Measurements from ENCODE around the gene PCDHB12.
"Not testable (repeated sequence)": the region's sequence is repeated elsewhere in the genome, so short reads cannot be mapped to it uniquely, and the experiment has no call there.

Gene PCDHB12

GRCh38 chr5:141208478-141208877 is at the start of gene PCDHB12:
TSS of gene PCDHB12 (plus strand) at chr5:141208719. CDS start at chr5:141208908, 189 bp downstream.
- no peak for DNase-seq

GRCh38 chr5:141172381-141173204 is 35.9 kb upstream of the PCDHB12 start, which contains the start of gene PCDHB7:
TSS of gene PCDHB7 (plus strand) at chr5:141172644. CDS start at chr5:141172836, 192 bp downstream.
- DNase-seq: peak in 1 of 2 experiments; percentile 6

- not testable (repeated sequence) for DNase-seq
Measured at GRCh38 chr5:141174291-141175104, 34.0 kb upstream of the PCDHB12 start.

GRCh38 chr5:141175933-141176332 is 32.6 kb upstream of the PCDHB12 start:
- DNase-seq: no peak

- not testable (repeated sequence) for DNase-seq
Measured at GRCh38 chr5:141177577-141178191, 30.8 kb upstream of the PCDHB12 start, which contains the start of gene PCDHB8. TSS of gene PCDHB8 (plus strand) at chr5:141177790. CDS start at chr5:141178035, 245 bp downstream.

GRCh38 chr5:141179371-141179770 is 29.1 kb upstream of the PCDHB12 start:
- DNase-seq: not testable (repeated sequence)

- DNase-seq: not testable (repeated sequence)
Measured at GRCh38 chr5:141179876-141180275, 28.6 kb upstream of the PCDHB12 start.

GRCh38 chr5:141180313-141180712 is 28.2 kb upstream of the PCDHB12 start:
- DNase-seq: no peak

- DNase-seq: no peak
Measured at GRCh38 chr5:141182248-141182647, 26.3 kb upstream of the PCDHB12 start, which contains the start of gene PCDHB16. TSS of gene PCDHB16 (plus strand) at chr5:141182387. CDS start at chr5:141182560, 173 bp downstream.

GRCh38 chr5:141184117-141184855 is 24.2 kb upstream of the PCDHB12 start:
- DNase-seq: not testable (repeated sequence)

- DNase-seq: peak in 1 of 2 experiments; percentile 12
Measured at GRCh38 chr5:141186897-141187512, 21.5 kb upstream of the PCDHB12 start, which contains the start of gene PCDHB9. TSS of gene PCDHB9 (plus strand) at chr5:141187161. CDS start at chr5:141187319, 158 bp downstream.

GRCh38 chr5:141188682-141189081 is 19.8 kb upstream of the PCDHB12 start:
- not testable (repeated sequence) for DNase-seq

- not testable (repeated sequence) for DNase-seq
Measured at GRCh38 chr5:141189131-141189530, 19.4 kb upstream of the PCDHB12 start.

GRCh38 chr5:141192110-141192725 is 16.3 kb upstream of the PCDHB12 start, which contains the start of gene PCDHB10:
TSS of gene PCDHB10 (plus strand) at chr5:141192353. CDS start at chr5:141192553, 200 bp downstream.
- peak in 1 of 2 experiments; percentile 4 for DNase-seq

- DNase-seq: not testable (repeated sequence)
Measured at GRCh38 chr5:141194332-141194731, 14.2 kb upstream of the PCDHB12 start.

GRCh38 chr5:141196363-141196762 is 12.2 kb upstream of the PCDHB12 start:
- DNase-seq: no peak

GRCh38 chr5:141199359-141200235 is 8.9 kb upstream of the PCDHB12 start, which contains the start of gene PCDHB11:
TSS of gene PCDHB11 (plus strand) at chr5:141199627. CDS start at chr5:141199775, 148 bp downstream.
- no peak for DNase-seq

GRCh38 chr5:141201126-141201525 is 7.4 kb upstream of the PCDHB12 start:
- DNase-seq: not testable (repeated sequence)

- DNase-seq: not testable (repeated sequence)
Measured at GRCh38 chr5:141201646-141202045, 6.9 kb upstream of the PCDHB12 start.

Data from stimulated activated CD4-positive, alpha-beta T cell treated with anti-CD3 and anti-CD28 coated beads, Interleukin-4, amount 100 ng/mL, for 4 hours (primary cell).